NCI-H748 (cell line): ENCODE data around the gene POLR1H.

Experiments
- DNase-seq: peaks from one replicate; lab custom pipeline; 2025; ENCODE audit not compliant: unreplicated experiment; lab: John Stamatoyannopoulos, UW

POLR1H gene

DNA sequence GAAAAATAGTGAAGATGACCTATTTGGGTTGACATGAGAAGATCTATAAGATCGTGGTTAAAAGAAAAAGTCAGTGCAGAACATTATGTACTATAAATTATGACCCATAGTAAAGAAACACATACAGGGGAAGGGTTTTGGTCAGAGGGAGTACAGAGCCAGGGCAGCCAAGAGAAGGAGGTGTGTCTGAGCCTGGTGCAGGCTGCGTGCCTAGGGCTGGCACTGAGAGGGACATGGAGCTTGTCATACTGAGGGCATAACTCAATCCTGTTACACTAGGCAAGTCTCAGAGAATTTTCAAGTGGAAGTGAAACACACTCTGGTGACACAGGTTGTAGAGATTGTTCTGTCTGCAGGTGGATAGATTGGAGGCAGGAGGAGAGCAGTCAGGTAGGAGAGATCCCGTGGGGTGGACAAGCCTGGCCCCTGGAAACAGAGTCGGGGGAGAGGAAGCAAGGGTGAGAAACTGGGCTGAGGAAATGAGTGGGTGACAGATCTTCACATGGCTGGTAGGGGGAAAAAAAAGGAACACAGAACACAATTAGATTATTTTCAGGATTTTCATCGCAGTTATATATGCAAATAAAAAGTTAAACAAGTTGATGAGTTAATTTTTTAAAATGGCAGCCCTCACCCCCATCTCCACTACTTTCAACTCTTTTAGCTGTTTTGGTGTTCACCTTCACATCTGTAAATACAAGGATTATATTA, 33.0 kb downstream of the POLR1H start:
- no peak for DNase-seq

DNA sequence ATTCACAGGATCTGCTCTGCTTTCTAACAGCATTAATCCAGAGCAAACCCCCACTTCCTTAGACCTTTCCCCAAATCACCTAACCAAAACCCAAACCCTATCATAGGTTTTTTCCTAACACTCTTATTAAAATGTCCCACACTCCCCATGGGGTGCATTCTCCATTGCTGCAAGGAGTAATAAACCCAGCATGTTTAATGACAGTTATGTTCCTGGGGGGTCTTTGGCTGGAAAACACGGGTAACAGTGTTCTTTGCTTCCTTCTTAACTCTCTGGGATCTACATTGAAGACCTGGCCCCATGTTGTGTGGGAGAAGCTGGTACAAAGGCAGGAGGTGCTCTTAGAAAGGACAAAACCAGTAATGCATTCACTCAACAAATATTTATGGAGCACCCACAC, 35.8 kb downstream of the POLR1H start:
- DNase-seq, result no peak

DNA sequence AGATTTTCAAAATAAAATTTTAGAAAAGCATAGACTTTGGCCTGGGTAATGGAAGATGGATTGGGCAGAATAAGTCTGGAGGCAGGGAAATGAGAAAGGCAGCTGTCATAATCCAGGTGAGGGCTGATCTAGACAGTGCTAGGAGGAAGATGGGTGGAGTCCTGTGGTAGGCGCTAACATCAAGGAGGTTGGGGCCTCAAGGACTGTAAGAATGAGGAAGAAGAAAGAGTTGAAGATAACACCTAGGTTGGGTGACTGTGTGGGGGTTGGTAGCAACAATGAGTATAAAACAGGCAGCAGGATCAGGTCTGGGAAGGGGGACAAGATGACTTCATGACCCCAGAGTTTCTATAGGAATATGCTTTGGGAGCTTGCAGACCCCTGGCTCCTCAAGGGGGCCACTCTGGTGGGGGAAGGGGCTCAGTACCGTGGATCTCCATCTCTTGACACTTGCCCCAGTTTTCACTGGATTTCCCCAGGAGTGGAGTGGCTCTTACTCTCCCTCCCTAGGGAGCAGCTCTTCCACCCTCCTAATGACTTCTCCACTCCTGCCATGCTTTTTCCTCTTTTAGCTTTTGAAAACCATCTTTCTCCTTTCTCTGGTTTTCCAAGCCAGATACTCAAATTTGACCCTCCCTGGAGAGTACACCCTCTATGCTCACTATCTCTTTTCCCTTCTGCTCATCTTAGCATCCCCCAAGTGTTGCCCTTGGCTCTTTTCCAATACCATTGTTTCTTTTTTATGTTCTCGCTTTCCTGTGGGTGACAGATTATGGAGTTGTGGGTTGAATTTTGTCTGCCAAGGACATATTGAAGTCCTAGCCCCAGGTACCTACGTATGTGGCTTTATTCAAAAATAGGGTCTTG, 37.1 kb downstream of the POLR1H start:
- no peak for DNase-seq

DNA sequence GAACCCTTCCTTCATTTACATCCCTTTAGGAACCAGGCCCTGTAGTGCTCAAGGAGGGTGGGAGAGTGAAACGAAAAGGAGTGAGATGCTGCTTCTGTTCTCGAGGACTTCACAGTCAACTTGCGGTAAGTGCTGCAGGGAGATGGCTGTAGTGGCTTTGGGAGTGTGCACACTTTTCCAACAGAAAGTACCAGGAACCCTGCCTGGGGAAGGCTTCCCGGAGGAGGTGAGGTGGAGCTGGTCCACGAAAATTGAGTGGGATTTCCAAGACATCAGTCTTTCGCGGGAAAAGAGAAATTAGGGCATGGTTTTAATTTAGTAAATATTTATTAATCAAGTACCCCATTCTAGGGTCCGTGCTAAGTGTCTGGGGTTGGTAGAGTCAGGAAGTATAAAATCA, 39.1 kb downstream of the POLR1H start:
- no peak for DNase-seq

DNA sequence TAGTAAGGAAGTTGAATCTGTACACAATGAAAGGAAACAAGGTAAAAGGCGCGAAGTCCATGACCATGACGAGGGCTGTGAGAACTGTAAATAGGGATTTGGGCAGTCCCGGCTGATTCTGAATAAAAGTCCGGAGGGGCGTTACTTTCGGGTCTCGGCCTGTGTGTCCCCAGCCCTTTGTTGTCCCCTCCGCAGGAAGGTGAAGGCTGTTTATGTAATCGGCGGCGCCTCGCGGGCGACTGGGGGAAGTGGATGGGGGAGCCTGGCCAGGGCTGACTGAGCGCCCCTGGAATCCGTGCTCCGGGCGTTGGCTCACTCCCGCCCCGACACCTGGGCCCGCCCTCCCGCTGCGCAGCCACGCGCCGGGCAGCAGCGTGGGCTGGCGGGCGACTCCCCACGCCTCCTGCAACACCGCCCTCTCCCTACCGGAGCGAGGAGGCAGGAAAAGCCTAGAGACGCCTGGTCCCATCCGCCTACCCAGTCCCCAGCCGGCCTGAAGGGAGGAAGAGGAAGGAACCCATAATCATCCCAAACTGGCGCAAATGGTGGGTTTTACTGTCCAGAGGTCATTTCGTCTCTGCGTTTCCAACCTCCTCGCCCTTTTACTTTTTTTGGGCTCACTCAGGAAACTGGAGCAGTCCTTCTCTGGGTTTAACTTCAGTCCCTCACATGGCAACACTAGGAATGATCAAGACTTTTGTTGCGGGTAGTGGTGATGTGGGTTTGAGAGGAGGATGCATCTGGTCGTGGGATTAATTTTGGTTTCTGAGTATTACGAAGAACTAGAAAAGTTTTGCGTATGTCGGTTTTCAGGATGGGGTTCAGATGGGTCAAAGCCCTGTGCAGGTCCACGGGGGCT, 39.7 kb downstream of the POLR1H start:
- peak; percentile 51 for DNase-seq

DNA sequence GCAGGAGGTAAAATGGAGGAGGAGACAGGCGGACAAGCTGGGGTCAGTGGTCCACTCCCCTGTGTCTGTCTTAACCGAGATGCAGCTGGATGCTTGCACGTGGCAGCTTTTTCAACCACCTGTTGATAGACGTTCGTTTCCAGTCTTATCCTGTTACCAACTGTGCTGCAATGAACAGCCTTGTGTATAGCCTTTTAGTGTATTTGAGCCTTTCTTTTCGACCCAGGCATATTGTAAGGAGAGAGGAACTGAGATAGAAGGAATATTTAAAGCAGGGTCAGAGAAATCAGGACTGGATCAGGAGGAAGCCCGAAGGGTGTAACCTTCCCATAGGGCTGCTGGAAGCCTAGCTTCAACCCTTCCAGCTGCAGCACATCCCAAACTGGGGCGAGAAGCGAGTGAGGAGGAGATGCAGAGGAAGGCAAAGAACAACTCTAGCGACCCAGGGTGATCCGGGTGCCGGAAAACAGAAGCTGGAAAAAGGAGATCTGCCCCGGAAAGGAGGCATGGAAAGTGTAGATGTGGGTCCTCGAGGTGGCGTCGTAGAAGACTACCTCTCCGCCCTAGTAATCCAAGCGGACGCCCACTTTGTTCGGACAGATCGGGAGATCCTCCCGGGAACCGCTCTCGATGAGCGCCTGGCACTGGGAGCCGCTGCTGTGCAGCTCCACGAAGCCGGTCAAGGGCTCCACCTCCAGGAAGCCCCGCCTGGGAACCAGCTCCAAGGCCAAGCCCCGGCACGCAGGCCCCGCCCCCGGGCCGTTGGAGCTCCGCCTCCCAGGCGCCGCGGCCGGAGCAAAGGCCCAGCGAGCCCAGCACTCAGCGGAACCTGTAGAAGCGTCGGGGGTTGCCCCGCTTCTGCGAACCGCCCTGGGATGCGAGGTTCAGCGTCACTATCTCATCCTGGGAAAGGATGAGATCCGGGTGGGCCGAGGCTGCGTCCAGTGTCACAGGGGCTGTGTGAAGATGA, 40.7 kb downstream of the POLR1H start:
- peak; percentile 92 for DNase-seq

DNA sequence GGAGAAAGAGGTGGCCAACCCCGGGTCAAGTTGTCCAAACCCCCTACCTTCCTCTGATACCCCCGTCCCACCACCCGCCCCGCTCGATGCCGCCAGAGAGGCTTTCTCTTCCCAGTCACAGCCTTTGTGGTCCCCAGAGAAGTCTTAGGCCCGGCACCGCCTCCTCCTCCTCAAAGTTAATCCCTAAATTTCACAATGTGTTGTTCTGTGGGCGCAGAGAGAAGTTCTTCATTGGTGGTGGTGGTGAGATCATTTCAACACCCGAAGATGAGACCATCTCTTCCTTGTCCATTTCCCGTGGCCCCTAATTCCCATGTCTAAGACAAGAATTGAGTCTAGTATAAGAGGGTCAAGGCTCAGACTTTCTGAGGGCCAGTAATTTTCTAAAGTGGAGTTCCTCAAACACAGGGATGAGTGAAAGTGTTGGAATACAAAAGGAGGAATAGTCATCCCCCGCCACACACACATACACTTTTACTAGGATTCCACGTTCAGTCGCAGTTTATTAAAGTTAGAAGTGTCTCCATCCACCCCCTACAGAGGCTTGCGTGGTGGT, 41.4 kb downstream of the POLR1H start:
- DNase-seq, result no peak

DNA sequence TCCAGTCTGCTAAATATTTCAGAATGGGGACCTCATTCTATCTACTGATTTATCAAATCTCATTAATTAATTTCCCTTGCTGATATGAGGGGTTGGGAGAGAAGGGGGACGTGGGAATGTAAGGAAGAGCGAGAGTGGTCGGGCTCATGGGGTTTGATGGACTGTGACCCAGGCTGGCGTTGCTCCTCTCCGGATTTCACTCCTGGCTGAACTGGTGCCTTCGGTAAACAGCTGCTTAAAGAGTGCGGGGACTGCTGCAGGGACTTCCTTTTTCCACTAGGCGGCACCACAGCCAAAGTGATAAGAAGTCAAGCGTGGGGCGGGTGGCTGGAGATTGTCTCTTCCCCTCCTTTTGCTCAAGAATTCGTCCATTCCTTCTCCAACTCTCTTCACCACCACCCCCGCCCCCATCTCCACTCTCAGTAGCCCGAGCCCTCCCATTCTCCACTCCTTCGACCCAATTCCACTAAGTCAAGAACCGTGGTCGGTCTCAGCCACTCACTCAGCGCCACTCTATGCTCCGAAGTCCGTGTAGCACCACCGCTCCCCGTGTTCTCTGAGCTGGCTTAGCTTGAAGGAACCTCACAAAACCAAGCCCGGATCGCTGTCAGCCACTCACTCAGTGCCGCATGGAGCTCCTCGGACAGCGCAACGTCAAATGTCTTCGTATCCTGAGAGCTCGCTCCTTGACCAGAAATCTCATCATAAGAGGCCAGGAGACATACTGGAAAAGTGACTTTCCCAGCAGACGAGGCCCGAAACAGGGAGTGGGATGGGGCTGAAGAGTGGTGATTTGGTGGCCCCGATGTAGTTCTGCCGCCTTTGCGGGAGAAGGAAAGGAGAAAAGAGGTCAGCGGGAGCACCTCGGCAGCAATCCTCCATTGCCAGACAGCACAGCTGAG, 42.2 kb downstream of the POLR1H start:
- peak; percentile 89 for DNase-seq

DNA sequence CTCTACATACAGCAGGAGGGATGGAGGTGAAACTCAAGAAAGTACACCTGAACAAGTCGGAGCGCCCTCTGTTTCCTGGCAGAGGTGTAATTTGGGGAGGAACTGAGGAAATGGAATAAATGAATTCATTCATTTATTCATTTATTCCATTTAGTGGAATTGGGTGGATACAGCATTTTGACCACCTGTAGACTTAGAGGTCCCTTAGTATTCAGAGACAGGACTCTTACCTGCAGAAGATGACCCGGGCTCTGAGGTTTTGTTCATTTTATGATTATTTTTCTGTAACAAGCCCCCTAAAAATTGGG, 42.8 kb downstream of the POLR1H start:
- no peak for DNase-seq

DNA sequence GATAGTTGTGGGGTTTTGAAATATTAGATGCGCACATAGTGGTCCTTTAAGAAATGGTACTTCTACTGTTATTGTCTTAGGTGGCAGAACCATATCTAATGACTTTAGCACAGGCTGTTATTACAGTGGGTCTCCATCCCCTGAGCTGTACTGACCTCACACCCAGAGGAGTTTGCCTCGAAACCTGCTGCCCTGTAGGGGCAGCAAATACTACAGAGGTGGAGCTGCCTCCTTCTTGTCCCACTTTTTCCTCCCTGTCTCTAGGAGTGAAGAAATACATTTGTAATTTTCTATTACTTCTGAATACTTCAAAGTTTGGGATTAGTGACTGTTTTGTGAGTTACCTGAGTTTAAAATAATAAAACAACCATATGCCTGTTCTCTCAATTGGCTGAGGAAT, 43.6 kb downstream of the POLR1H start:
- no peak for DNase-seq

DNA sequence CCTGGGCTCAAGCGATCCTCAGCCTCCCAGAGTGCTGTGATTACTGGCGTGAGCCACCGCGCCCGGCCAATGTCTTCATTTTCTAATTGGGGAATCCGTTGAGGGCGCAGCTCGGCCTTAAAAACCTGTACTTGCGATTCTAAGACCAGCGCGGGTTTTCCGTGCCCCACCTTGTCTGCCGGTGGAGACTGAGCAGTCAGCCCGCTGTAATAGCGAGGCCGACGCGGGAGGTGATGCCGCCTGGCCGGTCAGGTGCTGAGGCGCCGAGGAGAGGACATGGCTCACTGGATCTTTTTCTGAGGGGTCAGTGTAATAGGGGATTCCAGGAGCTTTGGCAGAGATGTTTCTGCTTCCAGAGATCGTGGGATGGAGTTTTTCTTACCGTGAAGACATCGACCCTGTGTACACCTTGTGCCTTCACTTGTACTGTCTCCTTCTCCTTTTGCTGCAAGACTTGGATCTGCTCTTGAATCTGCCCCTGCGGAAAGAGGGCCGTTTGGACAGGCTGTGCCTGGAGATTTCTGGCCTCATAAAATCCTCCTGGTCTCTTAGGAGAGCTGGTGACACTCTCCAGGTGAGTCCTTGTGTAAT, 50.3 kb downstream of the POLR1H start:
- peak; percentile 33 for DNase-seq

DNA sequence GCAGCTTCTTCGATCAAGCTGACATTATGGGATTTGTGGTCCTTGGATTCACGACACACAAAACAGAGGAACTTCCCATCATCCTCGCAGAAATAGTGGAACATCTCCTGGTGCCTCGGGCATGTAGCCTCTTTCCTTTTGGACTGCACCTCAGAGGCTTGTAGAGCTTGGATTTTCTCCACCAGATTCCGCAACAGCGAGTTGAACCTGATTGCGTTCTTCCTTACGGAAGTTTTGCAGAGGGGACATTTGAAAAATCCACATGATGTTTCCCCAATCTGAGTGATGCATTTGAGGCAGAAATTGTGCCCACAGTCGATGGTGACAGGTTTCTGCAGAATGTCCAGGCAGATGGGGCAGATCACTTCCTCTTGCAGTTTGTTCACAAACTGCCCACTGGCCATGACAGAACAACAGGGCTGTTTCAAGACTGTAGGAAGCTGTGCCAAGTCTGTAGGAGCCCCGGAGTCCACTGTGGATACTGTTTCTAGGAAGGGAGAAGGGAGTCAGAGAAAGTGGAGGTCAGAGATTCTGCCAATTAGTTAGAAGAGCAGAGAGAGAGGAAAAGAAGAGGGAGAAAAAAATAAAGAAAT, 51.4 kb downstream of the POLR1H start:
- no peak for DNase-seq

DNA sequence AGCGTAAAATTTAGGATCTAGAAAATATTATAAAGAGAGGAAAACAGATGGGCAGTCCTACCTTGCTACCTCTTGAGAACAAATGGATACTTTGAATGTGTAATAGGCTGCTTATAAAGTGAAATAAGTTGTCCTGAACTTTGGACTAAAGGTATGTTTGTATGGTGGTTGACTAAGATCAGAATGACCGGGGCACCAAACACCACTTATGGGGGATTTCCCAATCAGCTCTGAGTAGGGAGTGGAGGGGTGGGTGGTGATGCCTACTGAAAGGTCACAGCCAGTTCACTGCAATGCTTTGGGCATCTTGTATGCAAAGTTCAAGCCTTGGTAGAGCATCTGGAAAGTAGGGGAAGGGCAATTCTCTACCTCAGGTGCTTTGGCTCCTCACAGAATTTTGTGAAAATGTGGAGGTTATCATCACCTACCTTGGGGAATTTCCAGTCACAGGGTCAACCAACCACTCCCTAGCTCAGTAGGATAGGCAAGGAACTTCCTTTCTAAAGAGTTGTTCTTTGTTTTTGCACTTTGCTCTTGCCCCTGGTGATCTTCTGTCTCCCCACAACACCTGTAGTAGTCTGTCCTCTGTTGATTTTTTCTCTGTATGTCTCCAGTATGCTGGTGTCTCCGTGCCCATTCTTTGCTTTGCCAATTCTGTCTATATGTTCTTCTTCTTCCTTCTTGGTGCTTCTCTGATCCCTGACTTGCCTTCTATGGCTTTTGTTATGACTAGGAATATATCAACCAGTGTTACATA, 52.1 kb downstream of the POLR1H start, which contains the start of gene TRIM31:
Gene TRIM31 (minus strand): TSS at position 88 of the 757 bp plus-strand sequence. CDS start 285 bp downstream, outside the sequence.
- DNase-seq, result no peak

DNA sequence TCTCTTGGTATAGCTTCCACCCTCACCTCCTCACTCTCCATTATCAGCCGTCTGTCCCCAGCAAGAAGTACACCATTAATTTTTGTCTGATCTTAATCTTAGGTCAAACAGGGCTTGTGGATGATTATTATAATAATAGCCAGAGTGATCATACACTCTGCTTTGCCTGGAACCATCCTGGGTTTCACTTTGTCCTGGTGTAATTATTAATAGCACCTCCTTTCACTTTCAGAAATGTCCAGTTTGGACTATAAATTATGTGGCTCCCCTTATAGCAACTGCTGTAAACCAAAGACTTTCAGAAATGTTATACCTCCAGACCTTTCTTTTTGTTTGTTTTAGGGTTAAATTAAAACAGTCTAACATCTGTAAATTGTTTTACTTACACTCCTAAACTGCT, 52.8 kb downstream of the POLR1H start:
- DNase-seq, result no peak
